Anterior cingulate cortex (tissue), 58 donors: Measurements from ENCODE around the gene MYRF.

Experiments used
- DNase-seq, 58 donors: peaks; one replicate each; lab custom pipeline; 2025; lab: John Stamatoyannopoulos, UW

MYRF gene

GRCh38 chr11:61754534-61755482, 2.4 kb downstream of the MYRF start:
- peak in 3 of 58 donors; percentile 39 to 53 (median 49) for DNase-seq

DNA sequence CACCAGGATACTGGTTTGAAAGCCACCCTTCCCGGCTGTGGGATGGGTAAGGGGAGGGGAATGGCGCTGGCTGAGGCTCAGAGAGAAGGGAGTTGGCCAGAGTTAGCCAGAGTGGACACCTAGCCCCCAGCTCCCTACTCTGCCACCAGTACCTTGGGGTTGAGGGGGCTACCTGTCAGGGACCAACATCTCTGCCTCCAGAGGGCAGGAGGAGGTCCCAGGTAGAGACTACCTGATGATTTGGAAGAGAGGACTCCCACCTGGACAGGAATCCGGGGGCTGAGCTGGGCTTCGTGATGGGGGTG, 3.7 kb downstream of the MYRF start:
- DNase-seq = peak in 1 of 58 donors; percentile 11

GRCh38 chr11:61756452-61757212, 4.2 kb downstream of the MYRF start:
- peak in 4 of 58 donors; percentile 29 to 71 (median 36) for DNase-seq

GRCh38 chr11:61757213-61757862, 4.9 kb downstream of the MYRF start:
- DNase-seq = peak in 14 of 58 donors; percentile 23 to 66 (median 35)

GRCh38 chr11:61760946-61761345, 8.5 kb downstream of the MYRF start:
- peak in 52 of 58 donors; percentile 13 to 94 (median 76) for DNase-seq

- DNase-seq = peak in 6 of 58 donors; percentile 17 to 74 (median 51)
Measured at GRCh38 chr11:61761440-61762222, 9.2 kb downstream of the MYRF start.

DNA sequence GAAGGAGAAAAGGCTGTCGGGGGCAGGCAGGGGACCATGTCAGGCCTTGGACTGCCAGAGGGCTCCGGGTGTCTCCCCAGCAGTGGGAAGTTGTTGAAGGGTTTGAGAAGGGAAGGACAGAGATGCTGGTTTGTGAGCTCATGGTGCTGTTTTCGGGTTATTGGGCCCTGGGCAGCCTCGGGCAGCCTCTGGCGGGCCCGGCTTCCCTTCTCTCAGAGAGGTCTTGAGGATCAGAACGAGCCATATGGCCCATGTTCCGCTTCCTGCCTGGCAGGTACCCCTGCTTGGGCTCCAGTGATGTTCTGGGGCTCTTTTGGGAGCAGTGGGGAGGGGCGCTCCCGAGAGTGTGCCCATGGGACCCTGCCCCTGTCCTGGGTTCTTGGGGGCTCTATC, 9.8 kb downstream of the MYRF start:
- DNase-seq = no peak

DNA sequence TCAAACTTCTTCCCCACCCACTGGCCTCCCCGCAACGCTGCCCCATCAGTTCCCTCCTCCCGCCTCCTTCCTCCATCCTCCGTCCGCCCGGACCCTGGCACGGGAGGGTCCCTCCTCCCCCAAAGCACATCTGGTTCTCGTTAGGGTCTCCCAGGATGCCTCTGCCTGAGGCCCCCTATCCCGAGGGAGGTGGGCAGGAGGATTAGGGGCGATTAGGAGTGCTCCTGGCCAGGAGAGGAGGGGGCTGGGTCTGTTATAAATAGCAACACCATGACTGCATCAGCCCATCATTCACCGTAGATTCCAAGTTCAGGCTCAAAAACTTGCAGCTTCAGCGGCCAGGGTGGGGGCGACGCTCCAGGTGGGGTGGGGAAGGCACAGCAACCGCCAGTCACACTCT, 10.4 kb downstream of the MYRF start:
- no peak for DNase-seq

DNA sequence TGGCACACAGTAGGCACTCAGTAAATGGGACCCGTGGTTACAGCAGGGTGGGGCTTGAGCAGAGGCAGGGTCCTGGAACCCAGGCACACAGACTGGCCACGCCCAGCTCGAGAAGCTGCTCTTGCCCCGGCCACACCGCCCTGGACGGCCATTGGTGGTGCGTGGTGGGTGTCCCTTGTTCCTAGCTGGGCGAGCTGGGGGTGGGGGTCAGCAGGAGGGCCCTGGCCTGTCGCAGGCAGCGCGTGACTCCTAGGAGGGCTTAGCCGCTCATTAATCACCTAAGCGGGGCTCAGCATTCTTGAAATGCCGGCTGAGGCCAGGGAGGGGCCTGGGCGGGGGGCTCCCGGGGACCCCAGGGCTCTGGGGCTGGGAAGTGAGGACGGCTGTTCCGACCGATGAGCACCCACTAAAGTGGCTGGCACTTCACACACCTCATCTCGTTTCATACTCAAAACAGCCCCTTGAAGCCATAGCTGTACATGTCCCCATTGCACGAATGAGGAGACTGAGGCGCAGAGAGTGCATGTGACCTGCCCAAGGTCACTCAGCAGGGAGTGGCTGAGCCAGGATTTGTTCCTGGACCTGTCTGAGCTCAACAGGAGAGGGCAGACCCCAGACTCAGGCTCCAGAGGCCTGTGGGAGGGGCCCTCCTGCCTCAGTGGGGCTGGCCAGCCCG, 11.6 kb downstream of the MYRF start:
- no peak for DNase-seq

DNA sequence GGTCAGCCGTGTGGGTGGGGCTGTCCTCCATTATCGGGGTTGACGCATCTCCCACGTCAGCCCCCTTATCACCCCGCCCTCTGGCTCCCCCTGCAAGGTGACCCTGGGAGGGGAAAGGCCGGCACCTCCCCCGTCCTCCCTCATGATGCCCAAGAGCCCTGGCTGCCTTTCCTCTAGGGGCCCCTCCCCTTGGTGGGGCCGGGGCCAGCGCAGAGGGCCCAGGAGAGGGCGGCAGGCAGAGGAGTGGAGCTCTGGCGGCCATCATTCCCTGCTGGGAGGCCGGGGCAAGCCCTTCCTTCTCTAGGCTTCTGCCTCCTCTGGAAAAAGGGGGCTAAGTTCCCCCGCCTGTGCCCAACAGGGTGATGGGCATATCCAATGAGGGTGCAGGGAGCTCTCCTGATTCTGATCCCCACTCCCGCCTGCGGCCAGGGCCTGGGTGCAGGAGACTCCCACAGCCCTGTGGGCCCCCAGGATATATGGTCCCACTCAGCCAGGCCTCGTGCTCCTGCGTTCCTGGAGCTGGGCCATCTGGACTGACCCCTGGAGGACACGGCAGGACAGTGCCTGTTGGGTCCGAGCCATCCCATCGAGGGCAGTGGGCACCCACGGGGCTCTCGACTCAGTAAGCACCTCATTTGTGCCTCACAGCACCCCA, 12.3 kb downstream of the MYRF start:
- peak in 1 of 58 donors; percentile 24 for DNase-seq

GRCh38 chr11:61765550-61766253, 13.3 kb downstream of the MYRF start:
- no peak for DNase-seq

- no peak for DNase-seq
Measured at GRCh38 chr11:61766353-61766841, 14.0 kb downstream of the MYRF start.

- no peak for DNase-seq
Measured at GRCh38 chr11:61768376-61769076, 16.1 kb downstream of the MYRF start.

GRCh38 chr11:61769169-61769920, 16.9 kb downstream of the MYRF start:
- no peak for DNase-seq

- no peak for DNase-seq
Measured at GRCh38 chr11:61769946-61770683, 17.7 kb downstream of the MYRF start.

- DNase-seq = no peak
Measured at GRCh38 chr11:61771195-61771894, 18.9 kb downstream of the MYRF start.
